Measurements from ENCODE around the gene PNKP.

Gene PNKP

DNA sequence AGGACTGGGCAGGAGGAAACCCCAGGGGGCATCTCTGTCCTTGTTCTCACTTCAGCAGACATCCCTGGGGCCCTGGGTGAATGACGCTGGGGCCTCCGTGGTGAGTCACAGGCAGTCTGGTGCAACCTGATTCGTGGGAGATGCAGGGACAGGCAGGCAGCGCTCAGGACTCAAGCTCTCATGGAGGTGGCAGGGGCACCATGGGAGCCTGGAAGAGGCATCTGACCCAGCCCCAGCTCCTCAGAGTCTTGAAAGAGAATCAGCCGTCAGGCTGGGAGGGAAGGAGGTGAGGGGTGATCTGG is 30.4 kb downstream of the PNKP start:
- Histone ChIP-seq H3K4me2 (ENCODE audit: low read depth, low read length, poor library complexity, severe bottlenecking) (no peak overlapping the region), H4K20me1 (ENCODE audit: insufficient read depth, low read length, poor library complexity, severe bottlenecking) (no peaks in the 10 kb centered on the region), H3F3A (ENCODE audit: low read depth) (no peaks in the 10 kb centered on the region), H3K4me1 (ENCODE audit: insufficient read depth, low read length, poor library complexity, severe bottlenecking) (peaks cover 15% of the 10 kb centered on the region), H3K4me3 (ENCODE audit: low read length, poor library complexity, severe bottlenecking) (no peak overlapping the region), H3K79me2 (ENCODE audit: insufficient read depth, low read length) (no peaks in the 10 kb centered on the region), H3K9me3 (ENCODE audit: insufficient read depth, low read depth, low read length) (no peaks in the 10 kb centered on the region), H3K36me3 (ENCODE audit: insufficient read depth, low read length) (peaks cover 48% of the 10 kb centered on the region; the same call in 1 of the 2 replicates), H2AFZ (ENCODE audit: low read length) (no peak overlapping the region), H3K27me3 (ENCODE audit: insufficient read depth, low read length, poor library complexity, severe bottlenecking) (no peaks in the 10 kb centered on the region), H3K9ac (ENCODE audit: low read depth, low read length, poor library complexity, severe bottlenecking) (no peak overlapping the region), H3K9me2 (replicated peaks; ENCODE audit: low read depth, low read length) (no peaks in the 10 kb centered on the region)
- no peak for TF ChIP-seq EZH2phosphoT487 (IDR thresholded peaks at IDR 0.05; ENCODE audit: borderline replicate concordance)
- no peak for TF ChIP-seq CTCF (conservative IDR thresholded peaks at IDR 0.05; ENCODE audit: low read length)

DNA sequence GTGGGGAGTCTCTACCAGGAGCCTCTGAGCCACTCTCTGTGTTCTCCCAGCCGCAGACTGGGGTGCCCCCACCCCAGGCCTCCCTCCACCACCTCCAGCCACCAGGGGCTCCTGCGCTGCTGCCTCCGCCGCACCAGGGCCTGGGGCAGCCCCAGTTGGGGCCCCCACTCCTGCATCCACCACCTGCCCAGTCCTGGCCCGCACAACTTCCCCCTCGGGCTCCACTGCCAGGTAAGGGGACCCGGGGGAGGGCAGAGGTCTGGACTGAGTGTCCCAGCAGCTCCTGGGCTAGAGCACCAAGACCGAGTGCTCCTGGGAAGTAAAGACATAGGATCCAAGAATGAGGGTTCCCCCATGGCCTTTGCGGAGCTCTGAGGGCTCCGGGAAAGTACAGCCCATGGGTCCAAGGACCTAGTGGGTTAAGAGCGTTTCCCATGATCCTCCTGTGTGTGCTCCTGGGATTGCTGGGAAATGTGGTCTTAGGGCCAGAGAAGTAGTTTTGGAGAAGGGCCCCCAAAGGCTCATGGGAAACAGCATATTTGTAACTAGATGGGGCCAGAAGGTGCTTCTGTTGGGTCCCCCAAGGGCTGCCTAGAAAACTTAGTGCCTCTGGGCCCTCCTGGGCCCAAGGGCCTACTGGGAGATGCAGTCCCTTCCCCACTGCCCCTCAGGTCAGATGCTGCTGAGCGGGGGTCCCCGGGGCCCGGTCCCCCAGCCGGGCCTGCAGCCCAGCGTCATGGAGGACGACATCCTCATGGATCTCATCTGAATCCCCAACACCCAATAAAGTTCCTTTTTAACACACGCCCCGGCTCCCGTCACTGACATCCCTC is 31.0 kb downstream of the PNKP start:
- Histone ChIP-seq H3K36me3 (ENCODE audit: insufficient read depth, low read length) (peaks cover 54% of the 10 kb centered on the region; the same call in 1 of the 2 replicates), H3K9ac (ENCODE audit: low read depth, low read length, poor library complexity, severe bottlenecking) (no peak overlapping the region), H3K4me1 (ENCODE audit: insufficient read depth, low read length, poor library complexity, severe bottlenecking) (peaks cover 21% of the 10 kb centered on the region), H3K9me3 (ENCODE audit: insufficient read depth, low read depth, low read length) (no peaks in the 10 kb centered on the region), H2AFZ (ENCODE audit: low read length) (no peak overlapping the region), H3F3A (ENCODE audit: low read depth) (no peaks in the 10 kb centered on the region), H4K20me1 (ENCODE audit: insufficient read depth, low read length, poor library complexity, severe bottlenecking) (no peaks in the 10 kb centered on the region), H3K4me2 (ENCODE audit: low read depth, low read length, poor library complexity, severe bottlenecking) (no peak overlapping the region), H3K4me3 (ENCODE audit: low read length, poor library complexity, severe bottlenecking) (no peak overlapping the region), H3K79me2 (ENCODE audit: insufficient read depth, low read length) (no peaks in the 10 kb centered on the region), H3K9me2 (replicated peaks; ENCODE audit: low read depth, low read length) (no peaks in the 10 kb centered on the region), H3K27me3 (ENCODE audit: insufficient read depth, low read length, poor library complexity, severe bottlenecking) (no peaks in the 10 kb centered on the region)
- no peak for TF ChIP-seq EZH2phosphoT487 (IDR thresholded peaks at IDR 0.05; ENCODE audit: borderline replicate concordance)
- TF ChIP-seq CTCF (conservative IDR thresholded peaks at IDR 0.05; ENCODE audit: low read length) = no peak

GRCh38 chr19:49835562-49835961 is 31.8 kb downstream of the PNKP start:
- no peak overlapping the region for H2AFZ ChIP-seq (ENCODE audit: low read length)
- no peak for TF ChIP-seq CTCF (conservative IDR thresholded peaks at IDR 0.05; ENCODE audit: low read length)
- TF ChIP-seq EZH2phosphoT487 (IDR thresholded peaks at IDR 0.05; ENCODE audit: borderline replicate concordance) = no peak

More at GRCh38 chr19:49835562-49835961, 31.8 kb downstream of the PNKP start:
- H4K20me1 ChIP-seq (ENCODE audit: insufficient read depth, low read length, poor library complexity, severe bottlenecking) = peaks cover 3% of the 10 kb centered on the region
- no peaks in the 10 kb centered on the region for H3K9me3 ChIP-seq (ENCODE audit: insufficient read depth, low read depth, low read length)
- no peak overlapping the region for H3K4me3 ChIP-seq (ENCODE audit: low read length, poor library complexity, severe bottlenecking)
- peaks cover 59% of the 10 kb centered on the region; the same call in 1 of the 2 replicates for H3K36me3 ChIP-seq (ENCODE audit: insufficient read depth, low read length)
- no peak overlapping the region for H3K4me2 ChIP-seq (ENCODE audit: low read depth, low read length, poor library complexity, severe bottlenecking)
- H3K27me3 ChIP-seq (ENCODE audit: insufficient read depth, low read length, poor library complexity, severe bottlenecking) = no peaks in the 10 kb centered on the region
- H3K9me2 ChIP-seq (replicated peaks; ENCODE audit: low read depth, low read length) = no peaks in the 10 kb centered on the region
- H3K9ac ChIP-seq (ENCODE audit: low read depth, low read length, poor library complexity, severe bottlenecking) = no peak overlapping the region
- no peaks in the 10 kb centered on the region for H3F3A ChIP-seq (ENCODE audit: low read depth)
- H3K4me1 ChIP-seq (ENCODE audit: insufficient read depth, low read length, poor library complexity, severe bottlenecking) = peaks cover 29% of the 10 kb centered on the region
- H3K79me2 ChIP-seq (ENCODE audit: insufficient read depth, low read length) = no peaks in the 10 kb centered on the region
